ENCODE results near the gene KIF6.
"Not testable (repeated sequence)": the region's sequence is repeated elsewhere in the genome, so short reads cannot be mapped to it uniquely, and the experiment has no call there.

KIF6 gene

DNA sequence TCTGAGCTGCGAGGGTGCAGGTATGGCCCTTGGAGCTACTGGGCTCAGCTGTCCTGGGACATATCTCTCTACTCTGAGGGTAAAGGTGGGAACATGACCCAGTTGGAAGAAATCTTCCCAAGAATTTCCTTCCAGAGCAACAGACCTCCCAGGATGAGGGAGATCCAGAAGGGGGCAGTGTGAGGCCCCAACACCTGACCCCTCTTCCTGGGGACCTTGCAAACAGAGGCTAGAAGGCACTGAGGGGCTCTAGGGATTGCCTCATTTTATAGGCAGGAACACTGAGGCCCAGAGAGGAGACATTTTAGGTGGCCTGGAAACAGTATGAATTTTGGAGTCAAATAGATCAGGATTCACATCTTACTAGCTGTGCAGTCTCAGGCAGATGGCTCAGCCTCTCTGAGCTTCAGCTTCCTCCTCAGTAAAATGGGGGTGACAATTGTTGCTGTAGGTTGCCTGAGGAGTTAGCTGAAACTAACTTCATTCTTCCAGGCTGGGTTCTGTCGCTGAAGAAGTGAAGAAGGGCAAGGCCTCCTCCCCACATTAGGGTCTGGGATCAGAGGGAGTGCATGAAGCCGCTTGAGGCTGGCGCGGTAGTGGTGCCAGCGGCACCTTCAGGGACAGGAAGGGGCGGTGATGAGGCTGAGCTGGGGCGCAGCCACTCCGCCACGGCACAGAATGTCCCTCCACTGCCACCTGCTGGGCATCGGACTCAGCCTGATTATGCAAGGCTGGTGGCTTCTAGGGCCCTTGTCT lies 422.4 kb downstream of the KIF6 start:
- DNase-seq, result peak; percentile 96

DNA sequence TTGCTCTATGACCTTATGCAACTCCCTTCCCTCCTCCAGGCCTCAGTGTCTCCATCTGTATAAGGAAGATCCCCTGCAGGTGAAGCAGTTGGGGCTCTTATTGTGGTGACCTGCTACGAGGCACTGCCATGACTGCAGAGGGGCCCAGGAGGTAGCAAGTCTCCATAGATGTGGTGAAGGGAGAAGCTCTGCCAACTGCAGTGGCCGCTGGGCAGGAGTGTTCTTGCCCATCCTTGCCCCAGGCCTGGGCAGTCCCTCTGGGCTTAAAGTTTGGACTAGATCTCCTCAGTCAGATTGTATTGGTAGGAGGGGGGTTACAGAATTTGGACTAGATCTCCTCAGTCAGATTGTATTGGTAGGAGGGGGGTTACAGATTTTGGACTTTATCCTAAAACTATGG lies 423.2 kb downstream of the KIF6 start:
- no peak for DNase-seq

DNA sequence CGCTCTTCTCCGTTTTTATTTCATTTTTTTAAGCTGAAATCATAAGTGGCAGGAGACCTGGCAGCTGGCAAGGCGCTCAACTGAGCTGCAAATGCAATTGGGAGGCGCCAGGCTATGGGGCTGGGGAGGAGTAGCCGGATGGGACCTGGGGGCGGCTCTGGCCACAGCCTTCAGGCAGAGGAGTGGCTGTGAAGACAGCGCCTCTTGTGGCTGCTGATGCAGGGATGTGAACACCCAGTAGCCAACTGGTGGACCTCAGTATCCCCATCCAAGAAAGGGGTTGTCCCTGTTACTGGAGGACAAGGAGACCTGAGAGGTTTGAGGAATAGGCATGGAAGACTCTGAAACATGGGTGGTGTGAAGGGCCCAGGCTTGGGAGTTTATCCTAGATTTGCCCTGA lies 423.6 kb downstream of the KIF6 start:
- peak; percentile 67 for DNase-seq

DNA sequence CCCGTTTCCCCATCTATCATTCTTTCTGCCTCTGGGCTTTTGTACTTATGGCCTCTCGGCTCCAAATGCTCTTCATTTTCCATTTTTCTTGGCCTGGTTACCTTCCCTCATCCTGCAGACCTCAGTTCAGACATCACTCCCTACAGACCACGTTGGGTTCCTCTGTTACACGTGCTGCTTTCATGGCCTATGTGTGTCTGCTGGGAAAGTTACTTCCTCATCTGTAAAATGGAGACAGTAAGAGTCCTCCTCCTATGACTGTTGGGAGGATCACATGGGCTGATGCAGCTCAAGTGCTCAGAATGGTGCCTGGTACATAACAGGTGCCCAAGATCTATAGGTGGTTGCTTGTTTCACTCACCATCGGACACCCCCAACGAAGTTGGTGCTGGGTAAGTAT lies 424.5 kb downstream of the KIF6 start:
- DNase-seq, result no peak

DNA sequence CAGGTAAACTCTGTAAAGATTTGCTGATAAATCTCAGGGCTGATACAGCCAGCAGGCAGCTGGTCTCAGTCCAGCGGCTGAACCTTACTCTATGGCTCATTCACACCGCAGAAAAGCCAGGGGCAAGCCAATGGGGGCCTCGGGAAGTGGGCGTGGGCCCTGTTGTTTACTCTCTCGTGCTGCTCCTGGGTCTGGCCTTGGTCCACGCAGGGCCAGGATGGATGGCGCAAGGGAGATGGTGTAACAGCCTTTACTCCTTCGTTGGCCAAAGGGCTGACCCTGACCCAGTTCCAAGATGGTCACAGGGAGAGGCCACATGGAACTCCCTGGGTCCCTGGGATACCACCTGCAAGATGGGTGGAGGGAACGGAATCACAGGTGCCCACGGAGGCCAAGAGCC lies 427.1 kb downstream of the KIF6 start:
- no peak for DNase-seq

DNA sequence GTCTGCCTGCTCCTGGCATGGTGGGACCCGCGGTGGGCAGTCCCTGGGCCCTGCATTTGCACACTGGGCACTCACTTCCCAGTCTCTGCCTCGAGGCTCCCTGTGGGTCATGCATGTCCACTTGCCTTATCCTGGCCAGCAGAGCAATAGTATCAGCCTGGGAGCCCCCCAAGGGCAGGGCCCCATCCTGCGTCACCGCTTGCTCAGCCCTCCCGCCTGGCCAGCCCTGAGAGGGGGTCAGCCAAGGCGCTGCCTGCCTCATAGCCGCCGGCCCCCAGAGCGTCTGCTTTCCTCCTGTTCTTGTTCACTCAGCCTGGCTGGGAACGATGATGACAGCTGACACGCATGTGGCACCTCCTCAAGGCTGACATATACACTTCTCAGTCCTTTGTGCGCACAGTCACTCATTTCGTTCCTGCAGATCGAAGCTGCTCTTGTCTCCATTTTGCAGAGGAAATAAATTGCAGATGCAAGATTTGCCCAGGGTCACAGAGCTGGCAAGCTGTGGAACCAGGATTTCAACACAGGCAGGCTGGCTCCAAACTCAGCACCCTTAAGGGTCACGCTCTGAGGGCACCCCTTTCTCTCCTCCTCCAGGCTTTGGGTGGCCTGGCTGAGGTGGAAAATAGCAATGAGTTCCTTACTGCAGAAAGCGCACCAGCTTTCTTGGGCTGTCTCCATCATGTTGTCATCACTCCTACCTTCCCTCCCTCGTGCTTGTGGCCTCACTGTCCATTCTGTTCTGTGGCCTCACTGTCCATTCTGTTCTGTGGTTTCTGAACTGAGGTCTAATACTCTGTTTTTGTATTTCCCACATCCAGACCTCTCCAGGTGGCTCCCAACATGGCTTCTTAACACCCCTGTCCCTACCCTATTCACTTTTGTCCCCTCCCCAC lies 428.2 kb downstream of the KIF6 start:
- DNase-seq, result no peak

DNA sequence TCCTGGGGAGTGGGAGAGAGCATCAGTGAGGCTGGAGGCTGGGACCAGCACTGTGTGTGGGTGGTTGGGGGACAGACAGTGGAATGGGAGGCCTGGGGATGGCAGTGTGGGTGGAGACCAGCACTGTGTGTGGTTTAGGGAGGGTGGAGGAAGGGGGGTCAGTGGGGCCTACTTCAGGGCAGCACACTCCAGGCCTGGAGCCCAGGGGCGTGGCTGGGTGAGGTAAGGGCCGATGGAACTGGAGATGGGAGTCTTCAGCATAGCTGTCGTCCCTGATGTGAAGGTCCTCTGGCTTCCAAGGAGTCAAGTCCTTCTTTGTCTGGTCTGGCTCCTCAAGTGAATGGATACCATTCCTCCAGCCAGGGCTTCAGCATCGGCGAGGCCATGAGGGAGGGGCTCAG lies 429.6 kb downstream of the KIF6 start:
- no peak for DNase-seq

DNA sequence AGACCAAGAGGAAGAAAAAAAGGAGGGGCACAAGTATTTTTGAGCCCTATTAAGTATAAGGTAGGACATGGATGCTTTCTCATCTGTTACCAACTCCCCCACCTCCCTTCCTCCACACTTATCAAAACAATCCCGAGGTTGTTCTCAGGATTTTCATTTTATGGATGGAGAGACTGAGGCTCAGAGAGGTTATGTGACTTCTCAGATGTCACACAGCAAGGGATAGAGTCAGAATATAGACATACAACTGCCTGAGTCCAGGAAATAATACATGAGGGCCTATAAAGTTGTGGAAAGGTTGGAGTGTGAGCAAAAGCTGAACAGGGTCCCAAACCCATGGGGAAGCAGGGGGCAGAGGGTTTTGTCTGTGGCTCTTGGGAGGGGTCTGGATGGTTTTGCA lies 430.3 kb downstream of the KIF6 start:
- DNase-seq, result no peak

DNA sequence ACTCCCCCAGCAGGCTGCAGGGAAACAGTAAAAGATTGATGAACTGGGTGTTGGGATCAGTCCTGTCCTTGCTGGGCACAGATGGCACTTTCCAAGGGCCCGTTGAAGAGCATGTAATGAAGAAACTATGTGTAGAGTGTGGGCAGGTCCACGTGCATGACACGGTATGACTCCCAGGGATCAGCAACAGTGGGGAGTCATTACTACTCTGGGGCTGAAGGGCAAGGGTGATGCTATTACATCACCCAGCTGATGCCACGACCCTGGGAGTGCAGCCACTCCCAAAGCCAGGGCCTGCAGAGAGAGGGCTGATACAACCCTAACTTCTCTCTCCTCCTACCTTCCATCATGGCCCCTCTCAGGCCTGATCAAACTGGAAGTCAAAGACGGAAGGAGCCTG lies 431.1 kb downstream of the KIF6 start:
- DNase-seq, result no peak

DNA sequence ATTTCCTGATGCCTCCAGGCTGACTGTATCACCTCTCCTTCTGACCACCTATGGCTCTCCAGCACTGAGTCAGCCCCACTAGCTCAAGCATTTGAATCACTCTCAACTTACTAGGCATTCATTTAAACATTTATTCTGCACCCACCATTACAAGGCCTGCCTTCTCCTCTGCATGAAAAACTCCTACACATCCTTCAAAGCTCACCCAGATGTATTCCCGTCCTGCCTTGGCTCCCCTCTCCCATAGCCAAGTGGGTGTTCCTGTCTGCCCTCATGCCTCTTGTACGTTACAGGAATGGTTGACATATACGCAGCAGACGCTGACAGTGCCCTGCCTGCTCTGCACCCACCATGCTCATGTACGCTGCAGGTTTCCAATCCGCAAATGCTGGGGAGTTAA lies 432.6 kb downstream of the KIF6 start:
- DNase-seq, result no peak

DNA sequence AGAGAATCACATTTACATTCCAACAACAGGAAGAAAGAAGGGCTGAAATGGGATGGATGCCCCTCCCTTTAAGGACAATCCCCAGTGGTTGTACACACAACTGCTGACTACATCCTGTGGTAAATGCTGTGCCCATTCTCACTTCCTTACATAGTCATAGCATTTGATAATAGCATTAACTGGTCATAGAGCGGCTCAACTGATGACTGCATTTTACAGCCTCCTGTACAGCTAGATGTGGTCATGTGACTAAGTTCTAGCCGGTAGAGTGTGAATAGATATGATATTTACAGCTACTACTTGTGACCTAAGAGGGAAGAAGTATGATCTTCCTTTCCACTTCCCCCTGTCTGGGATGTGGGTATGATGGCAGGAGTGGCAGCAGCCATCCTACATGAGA lies 435.7 kb downstream of the KIF6 start:
- no peak for DNase-seq

DNA sequence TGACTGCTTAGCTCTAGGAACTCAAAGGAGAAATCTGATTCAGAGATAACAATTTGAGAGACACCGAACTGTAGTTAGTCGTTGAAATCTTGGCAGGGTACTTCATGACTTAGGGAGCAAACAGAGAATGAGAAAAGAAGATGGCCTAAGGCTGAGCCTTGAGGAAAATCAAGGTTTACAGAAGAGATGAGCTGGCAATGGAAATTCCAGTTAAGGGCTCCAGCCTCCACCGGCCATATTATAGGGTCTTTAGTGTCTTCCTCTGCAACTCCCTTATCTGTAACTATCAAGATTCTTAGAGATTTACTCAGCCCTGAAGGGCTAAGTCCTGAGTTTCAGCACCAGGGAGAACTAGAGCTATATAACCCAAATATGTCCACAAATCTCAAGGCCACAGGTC lies 437.6 kb downstream of the KIF6 start:
- DNase-seq, result no peak

DNA sequence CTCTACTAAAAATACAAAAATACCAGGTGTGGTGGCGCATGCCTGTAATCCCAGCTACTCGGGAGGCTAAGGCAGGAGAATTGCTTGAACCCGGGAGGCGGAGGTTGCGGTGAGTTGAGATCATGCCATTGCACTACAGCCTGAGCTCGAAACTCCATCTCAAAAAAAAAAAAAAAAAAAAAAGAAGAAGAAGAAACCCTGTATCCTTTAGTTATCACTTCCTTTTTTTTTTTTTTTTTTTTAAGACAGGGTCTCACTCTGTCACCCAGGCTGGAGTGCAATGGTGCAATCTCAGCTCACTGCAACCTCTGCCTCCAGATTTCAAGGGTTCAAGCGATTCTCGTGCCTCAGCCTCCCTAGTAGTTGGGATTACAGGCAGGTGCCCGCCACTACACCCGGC lies 438.6 kb downstream of the KIF6 start:
- DNase-seq, result not testable (repeated sequence)

DNA sequence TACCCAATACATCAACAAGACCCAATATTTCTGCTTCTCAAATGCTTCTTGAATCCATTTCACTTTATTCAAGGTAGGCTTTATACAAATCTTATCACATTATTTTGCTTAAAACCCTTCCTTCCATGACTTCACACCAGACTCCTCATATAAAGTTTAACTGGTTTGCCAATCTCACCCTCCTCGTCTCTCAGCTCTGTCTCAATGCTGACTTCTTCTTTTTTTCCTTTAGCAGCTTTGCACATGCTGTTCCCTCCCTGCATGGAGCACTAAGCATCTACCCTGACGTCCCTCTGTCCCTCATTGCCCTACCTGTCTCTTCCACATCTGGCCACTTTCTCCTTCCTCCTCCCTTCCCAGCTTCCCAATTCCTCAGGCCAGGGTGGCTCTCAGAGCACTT lies 442.4 kb downstream of the KIF6 start:
- no peak for DNase-seq

DNA sequence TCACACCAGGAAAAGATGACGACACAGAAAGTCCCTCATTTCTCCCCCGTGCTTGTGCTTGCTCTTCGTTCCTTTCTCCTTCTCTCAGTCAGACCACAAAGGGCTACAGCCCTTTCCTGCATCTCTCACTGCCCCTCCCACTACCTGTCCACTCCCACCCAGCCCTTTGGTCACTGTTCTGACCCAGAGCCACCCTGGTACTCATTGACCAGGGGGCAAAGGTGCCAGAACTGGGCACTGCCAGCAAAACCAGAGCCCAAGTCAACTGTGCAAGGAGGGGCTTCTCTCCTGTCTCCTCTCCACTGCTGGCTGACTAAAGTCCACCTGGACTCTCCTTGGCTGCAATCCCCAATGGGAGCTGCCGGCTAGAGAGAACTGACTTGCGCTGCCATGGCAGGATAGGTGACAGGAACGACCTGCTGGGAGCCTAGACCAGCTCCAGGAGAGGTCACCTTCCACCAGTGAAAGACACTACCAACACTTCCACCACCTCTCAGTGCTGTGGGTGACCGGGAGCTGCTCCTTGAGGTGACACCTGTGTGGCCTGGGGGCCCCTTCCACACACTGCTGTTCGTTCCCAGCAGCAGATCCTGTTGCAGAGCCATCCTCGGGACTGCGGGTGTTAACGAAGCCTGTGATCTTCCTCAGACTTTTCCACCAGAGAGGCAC lies 443.8 kb downstream of the KIF6 start:
- no peak for DNase-seq

DNA sequence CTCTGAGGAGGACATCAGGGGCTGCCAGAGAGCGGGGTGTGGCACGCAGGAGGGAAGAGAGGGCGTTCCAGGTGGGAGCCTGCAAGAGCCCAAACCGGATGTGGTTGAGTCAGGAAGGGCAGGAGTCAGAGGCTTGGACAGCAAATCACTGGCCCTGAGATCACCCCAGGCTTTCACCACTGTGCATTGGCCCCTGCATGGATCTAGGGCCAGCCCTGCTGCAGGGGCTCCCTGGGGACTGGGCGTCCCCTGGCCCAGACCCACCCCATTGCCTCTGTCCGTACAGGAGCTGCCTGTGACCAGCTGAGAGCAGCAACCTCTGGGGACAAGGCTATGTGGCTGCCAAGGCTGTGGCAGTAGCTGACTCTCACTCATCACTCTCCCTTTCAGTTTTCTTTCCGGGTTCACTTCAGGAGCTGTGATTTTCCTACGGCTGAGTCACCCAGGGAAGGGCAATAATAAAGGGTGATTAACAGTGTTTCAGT lies 444.9 kb downstream of the KIF6 start:
- no peak for DNase-seq
